ENCODE measurements around the gene NRG2. TPM values are rescaled to one million over a fixed set of nuclear protein-coding genes. Genes with fewer than 3 reads are reported as not detected.

The NRG2 gene
- total RNA-seq, 4 donors from 2014 or later, result 4.5 to 7.0 (median 5.4) TPM

DNA sequence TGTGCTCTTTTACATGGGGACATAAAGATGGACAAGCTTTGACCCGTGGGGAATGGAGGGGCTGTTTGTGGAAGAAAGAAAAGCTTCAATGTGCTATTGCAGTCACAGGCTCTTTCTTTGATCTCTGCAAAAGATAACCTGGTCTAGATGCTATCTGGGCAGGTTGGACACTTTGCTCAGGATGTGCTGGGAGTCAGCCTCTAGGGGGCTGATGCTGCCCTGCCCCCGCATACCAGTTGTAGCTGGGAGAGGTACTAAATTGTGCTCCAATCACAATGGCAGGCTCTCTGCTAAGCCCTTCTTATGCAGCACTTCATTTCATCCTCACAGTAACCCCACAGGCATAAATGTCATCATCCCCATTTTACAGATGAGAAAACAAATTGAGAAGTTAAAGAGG lies 180.3 kb downstream of the NRG2 start:
- 63% methylated on average over 2 of the region's 2 CpGs for WGBS
- TF ChIP-seq EP300 (IDR thresholded peaks at IDR 0.05) (no peak), POLR2A (IDR thresholded peaks at IDR 0.05) (no peak), POLR2AphosphoS5 (IDR thresholded peaks at IDR 0.05) (no peak)
- TF ChIP-seq, protein P1, sequence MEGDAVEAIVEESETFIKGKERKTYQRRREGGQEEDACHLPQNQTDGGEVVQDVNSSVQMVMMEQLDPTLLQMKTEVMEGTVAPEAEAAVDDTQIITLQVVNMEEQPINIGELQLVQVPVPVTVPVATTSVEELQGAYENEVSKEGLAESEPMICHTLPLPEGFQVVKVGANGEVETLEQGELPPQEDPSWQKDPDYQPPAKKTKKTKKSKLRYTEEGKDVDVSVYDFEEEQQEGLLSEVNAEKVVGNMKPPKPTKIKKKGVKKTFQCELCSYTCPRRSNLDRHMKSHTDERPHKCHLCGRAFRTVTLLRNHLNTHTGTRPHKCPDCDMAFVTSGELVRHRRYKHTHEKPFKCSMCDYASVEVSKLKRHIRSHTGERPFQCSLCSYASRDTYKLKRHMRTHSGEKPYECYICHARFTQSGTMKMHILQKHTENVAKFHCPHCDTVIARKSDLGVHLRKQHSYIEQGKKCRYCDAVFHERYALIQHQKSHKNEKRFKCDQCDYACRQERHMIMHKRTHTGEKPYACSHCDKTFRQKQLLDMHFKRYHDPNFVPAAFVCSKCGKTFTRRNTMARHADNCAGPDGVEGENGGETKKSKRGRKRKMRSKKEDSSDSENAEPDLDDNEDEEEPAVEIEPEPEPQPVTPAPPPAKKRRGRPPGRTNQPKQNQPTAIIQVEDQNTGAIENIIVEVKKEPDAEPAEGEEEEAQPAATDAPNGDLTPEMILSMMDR (IDR thresholded peaks at IDR 0.05), result no peak
- Histone ChIP-seq H3K27ac (no peak overlapping the region), H3K9me3 (no peaks in the 10 kb centered on the region), H3K27me3 (no peaks in the 10 kb centered on the region), H3K4me1 (peaks cover 11% of the 10 kb centered on the region), H3K4me3 (no peak overlapping the region), H3K36me3 (no peaks in the 10 kb centered on the region)
- DNase-seq (ENCODE audit: low spot score in 2 of 2), result no peak

- Histone ChIP-seq H3K4me3 (no peak overlapping the region), H3K27ac (no peak overlapping the region), H3K4me1 (peaks cover 11% of the 10 kb centered on the region), H3K27me3 (no peaks in the 10 kb centered on the region), H3K9me3 (no peaks in the 10 kb centered on the region), H3K36me3 (no peaks in the 10 kb centered on the region)
- no peak for DNase-seq (ENCODE audit: low spot score in 2 of 2)
- no CpG with 5 or more reads among the region's 2 CpGs for WGBS
- no peak for TF ChIP-seq EP300 (IDR thresholded peaks at IDR 0.05)
- TF ChIP-seq POLR2AphosphoS5 (IDR thresholded peaks at IDR 0.05), result no peak
- TF ChIP-seq POLR2A (IDR thresholded peaks at IDR 0.05), result no peak
- TF ChIP-seq, protein P1 (IDR thresholded peaks at IDR 0.05), result no peak
Observed at GRCh38 chr5:139862313-139862712, 180.8 kb downstream of the NRG2 start.

DNA sequence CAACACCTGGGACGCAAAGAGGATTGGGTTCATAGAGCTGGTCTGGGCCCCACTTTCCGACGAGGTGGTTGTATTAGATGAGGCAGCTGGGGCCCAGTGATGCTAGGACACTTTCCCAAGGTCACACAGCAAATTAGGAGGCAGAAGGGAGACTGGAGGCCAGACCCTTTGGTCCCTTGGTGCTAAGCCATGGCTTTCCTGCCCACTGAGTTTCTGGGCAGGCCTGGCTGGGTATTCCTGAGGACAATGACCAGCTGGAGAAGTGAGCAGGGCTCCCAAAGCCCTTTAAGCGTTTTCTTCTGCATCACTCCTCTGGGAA lies 181.3 kb downstream of the NRG2 start:
- Histone ChIP-seq H3K4me3 (no peak overlapping the region), H3K27me3 (no peaks in the 10 kb centered on the region), H3K27ac (no peak overlapping the region), H3K9me3 (no peaks in the 10 kb centered on the region), H3K36me3 (no peaks in the 10 kb centered on the region), H3K4me1 (peaks cover 11% of the 10 kb centered on the region)
- no peak for DNase-seq (ENCODE audit: low spot score in 2 of 2)
- TF ChIP-seq POLR2A (IDR thresholded peaks at IDR 0.05) (no peak), POLR2AphosphoS5 (IDR thresholded peaks at IDR 0.05) (no peak), EP300 (IDR thresholded peaks at IDR 0.05) (no peak)
- TF ChIP-seq, protein P1 (IDR thresholded peaks at IDR 0.05), result no peak
- whole genome bisulfite sequencing, result 100% methylated on average over 1 of the region's 4 CpGs

GRCh38 chr5:139861021-139861888 lies 181.8 kb downstream of the NRG2 start:
- H3K9me3 ChIP-seq, result no peaks in the 10 kb centered on the region
- TF ChIP-seq, protein P1 (IDR thresholded peaks at IDR 0.05), result no peak
- DNase-seq (ENCODE audit: low spot score in 2 of 2), result no peak
- no peaks in the 10 kb centered on the region for H3K27me3 ChIP-seq
- H3K36me3 ChIP-seq, result no peaks in the 10 kb centered on the region
- 77% methylated on average over 15 of the region's 15 CpGs for WGBS
- no peak overlapping the region for H3K4me3 ChIP-seq
- H3K27ac ChIP-seq, result no peak overlapping the region
- peaks cover 11% of the 10 kb centered on the region for H3K4me1 ChIP-seq

GRCh38 chr5:139859013-139859412 lies 184.1 kb downstream of the NRG2 start:
- Histone ChIP-seq H3K9me3 (no peaks in the 10 kb centered on the region), H3K4me3 (no peak overlapping the region), H3K36me3 (no peaks in the 10 kb centered on the region), H3K27me3 (no peaks in the 10 kb centered on the region), H3K4me1 (peaks cover 9% of the 10 kb centered on the region), H3K27ac (no peak overlapping the region)
- DNase-seq (ENCODE audit: low spot score in 2 of 2), result no peak
- no CpG with 5 or more reads among the region's 2 CpGs for WGBS
- TF ChIP-seq POLR2A (IDR thresholded peaks at IDR 0.05), result no peak
- no peak for TF ChIP-seq POLR2AphosphoS5 (IDR thresholded peaks at IDR 0.05)
- TF ChIP-seq EP300 (IDR thresholded peaks at IDR 0.05), result no peak
- TF ChIP-seq, protein P1 (IDR thresholded peaks at IDR 0.05), result no peak
